WTC11 (cell line): ENCODE data around the gene TMIGD1. TPM values are rescaled to one million over a fixed set of nuclear protein-coding genes. Genes with fewer than 3 reads are reported as not detected.

ENCODE experiments used
- ATAC-seq: fragments of 200-7000 bp; cut with Tn5 transposase; 2 replicates; pipeline ENCODE4 v1.10.0; 2021; ENCODE audit warnings: mild to moderate bottlenecking, moderate library complexity
- CTCF ChIA-PET: fragments of 300-600 bp; sonication (Branson Sonifier 250); formaldehyde crosslinking; loops from one replicate; lab custom pipeline; 2021; ENCODE audit warnings: antibody characterized with exemption; lab: Charles Lee
- POLR2A ChIA-PET: fragments of 350-600 bp; sonication (Branson Sonifier 250); formaldehyde crosslinking; loops from one replicate; lab custom pipeline; 2021; ENCODE audit warnings: antibody characterized with exemption; lab: Charles Lee
- DNase-seq: peaks from one replicate; pipeline ENCODE4 v3.0.0; 2021; ENCODE audit warnings: low spot score
- H3K27ac Mint-ChIP-seq: 2 replicates; pipeline ENCODE4 v1.8.0; 2021; ENCODE audit warnings: mixed read lengths
- H3K27me3 Mint-ChIP-seq: 2 replicates; pipeline ENCODE4 v1.8.0; 2021; ENCODE audit warnings: low read depth, mild to moderate bottlenecking, moderate library complexity, mixed read lengths
- H3K36me3 Mint-ChIP-seq: 2 replicates; pipeline ENCODE4 v1.8.0; 2021; ENCODE audit warnings: mixed read lengths
- H3K4me1 Mint-ChIP-seq: 2 replicates; pipeline ENCODE4 v1.8.0; 2022; ENCODE audit warnings: mixed read lengths
- H3K4me3 Mint-ChIP-seq: 2 replicates; pipeline ENCODE4 v1.8.0; 2021; ENCODE audit warnings: mild to moderate bottlenecking, moderate library complexity, mixed read lengths
- H3K9me3 Mint-ChIP-seq: 2 replicates; pipeline ENCODE4 v1.8.0; 2021; ENCODE audit warnings: mixed read lengths
- CREM ChIP-seq: sonication (generic); formaldehyde crosslinking; IDR thresholded peaks from 2 replicates; pipeline ENCODE4 v1.8.1; 2022; ENCODE audit warnings: mild to moderate bottlenecking, missing genetic modification reagents, moderate library complexity
- ETV6 ChIP-seq: sonication (generic); formaldehyde crosslinking; IDR thresholded peaks from 2 replicates; pipeline ENCODE4 v1.8.1; 2022; ENCODE audit warnings: mild to moderate bottlenecking, missing genetic modification reagents
- FOXP1 ChIP-seq: sonication (generic); formaldehyde crosslinking; IDR thresholded peaks from 2 replicates; pipeline ENCODE4 v1.8.0; 2022; ENCODE audit warnings: missing genetic modification reagents, mild to moderate bottlenecking, moderate library complexity, borderline replicate concordance
- GABPB1 ChIP-seq: sonication (generic); formaldehyde crosslinking; IDR thresholded peaks from 2 replicates; pipeline ENCODE4 v1.8.1; 2023; ENCODE audit warnings: mild to moderate bottlenecking, missing genetic modification reagents
- HMGA2 ChIP-seq: fragments of 250-450 bp; sonication (Bioruptor Pico); IDR thresholded peaks from 2 replicates; pipeline ENCODE4 v1.4.0; 2021; ENCODE audit warnings: mild to moderate bottlenecking, moderate library complexity
- IRF2 ChIP-seq: sonication (generic); formaldehyde crosslinking; IDR thresholded peaks from 2 replicates; pipeline ENCODE4 v1.8.0; 2022; ENCODE audit warnings: low read depth, missing genetic modification reagents, borderline replicate concordance
- MXD4 ChIP-seq: fragments of 250-450 bp; sonication (Bioruptor Pico); IDR thresholded peaks from 2 replicates; pipeline ENCODE4 v1.8.0; 2021; ENCODE audit warnings: mild to moderate bottlenecking, moderate library complexity, borderline replicate concordance
- MYBL2 ChIP-seq: sonication (generic); formaldehyde crosslinking; IDR thresholded peaks from 2 replicates; pipeline ENCODE4 v1.8.1; 2023; ENCODE audit warnings: mild to moderate bottlenecking, moderate library complexity, missing genetic modification reagents
- NFATC4 ChIP-seq: fragments of 250-450 bp; sonication (Bioruptor Pico); IDR thresholded peaks from 2 replicates; pipeline ENCODE4 v1.9.0; 2021; ENCODE audit warnings: mild to moderate bottlenecking
- NFE2L1 ChIP-seq: sonication (generic); formaldehyde crosslinking; IDR thresholded peaks from 2 replicates; pipeline ENCODE4 v1.8.1; 2023; ENCODE audit warnings: missing genetic modification reagents
- RELA ChIP-seq: sonication (generic); formaldehyde crosslinking; IDR thresholded peaks from 2 replicates; pipeline ENCODE4 v1.8.1; 2022; ENCODE audit warnings: missing genetic modification reagents, mild to moderate bottlenecking, borderline replicate concordance
- RORB ChIP-seq: fragments of 250-450 bp; sonication (Bioruptor Pico); IDR thresholded peaks from 2 replicates; pipeline ENCODE4 v1.9.0; 2021; ENCODE audit warnings: mild to moderate bottlenecking
- TCF7 ChIP-seq: sonication (generic); formaldehyde crosslinking; IDR thresholded peaks from 2 replicates; pipeline ENCODE4 v1.8.0; 2022; ENCODE audit warnings: mild to moderate bottlenecking, low read depth, missing genetic modification reagents, moderate library complexity
- TP53 ChIP-seq: sonication (generic); formaldehyde crosslinking; IDR thresholded peaks from 2 replicates; pipeline ENCODE4 v1.8.1; 2023; ENCODE audit warnings: mild to moderate bottlenecking, missing genetic modification reagents
- ZBTB21 ChIP-seq: sonication (generic); formaldehyde crosslinking; IDR thresholded peaks from 2 replicates; pipeline ENCODE4 v1.8.1; 2023; ENCODE audit warnings: mild to moderate bottlenecking, missing genetic modification reagents, borderline replicate concordance
- ZNF138 ChIP-seq: sonication (generic); formaldehyde crosslinking; conservative IDR thresholded peaks from 2 replicates; pipeline ENCODE4 v1.8.1; 2022; ENCODE audit warnings: mild to moderate bottlenecking, moderate library complexity, missing genetic modification reagents
- ZNF396 ChIP-seq: fragments of 250-450 bp; sonication (Bioruptor Pico); IDR thresholded peaks from 2 replicates; pipeline ENCODE4 v1.8.0; 2021; ENCODE audit warnings: mild to moderate bottlenecking, moderate library complexity, borderline replicate concordance
- ZNF416 ChIP-seq: fragments of 250-450 bp; sonication (Bioruptor Pico); IDR thresholded peaks from 2 replicates; pipeline ENCODE4 v1.9.0; 2021; ENCODE audit warnings: mild to moderate bottlenecking, inconsistent platforms
- ZNF423 ChIP-seq: fragments of 250-450 bp; sonication (Bioruptor Pico); IDR thresholded peaks from 2 replicates; pipeline ENCODE4 v2.1.2; 2022; ENCODE audit warnings: mild to moderate bottlenecking, moderate library complexity
- total RNA-seq: library from RNA; stranded (reverse); gene quantifications from 3 replicates; pipeline ENCODE4 v1.2.3, GENCODE V29; 2021
- TF ChIP-seq, protein P1 (sequence below): sonication (generic); formaldehyde crosslinking; IDR thresholded peaks from 2 replicates; pipeline ENCODE4 v1.8.1; 2023; ENCODE audit warnings: mild to moderate bottlenecking, missing genetic modification reagents, moderate library complexity
- TF ChIP-seq, protein P2 (sequence below): sonication (generic); formaldehyde crosslinking; IDR thresholded peaks from 2 replicates; pipeline ENCODE4 v1.8.0; 2022; ENCODE audit warnings: mild to moderate bottlenecking, missing genetic modification reagents
- TF ChIP-seq, protein P3 (sequence below): sonication (generic); formaldehyde crosslinking; IDR thresholded peaks from 2 replicates; pipeline ENCODE4 v1.8.1; 2023; ENCODE audit warnings: mild to moderate bottlenecking, moderate library complexity, missing genetic modification reagents
- TF ChIP-seq, protein P4 (sequence below): fragments of 250-450 bp; sonication (Bioruptor Pico); IDR thresholded peaks from 2 replicates; pipeline ENCODE4 v1.9.0; 2021; ENCODE audit warnings: mild to moderate bottlenecking, borderline replicate concordance
- TF ChIP-seq, protein P5 (sequence below): fragments of 250-450 bp; sonication (Bioruptor Pico); IDR thresholded peaks from 2 replicates; pipeline ENCODE4 v1.8.0; 2021; ENCODE audit warnings: mild to moderate bottlenecking
- TF ChIP-seq, protein P6 (sequence below): sonication (generic); formaldehyde crosslinking; IDR thresholded peaks from 2 replicates; pipeline ENCODE4 v1.8.0; 2022; ENCODE audit warnings: mild to moderate bottlenecking, missing genetic modification reagents

Gene TMIGD1
- total RNA-seq, 1 experiment from 2014 or later: not detected

DNA sequence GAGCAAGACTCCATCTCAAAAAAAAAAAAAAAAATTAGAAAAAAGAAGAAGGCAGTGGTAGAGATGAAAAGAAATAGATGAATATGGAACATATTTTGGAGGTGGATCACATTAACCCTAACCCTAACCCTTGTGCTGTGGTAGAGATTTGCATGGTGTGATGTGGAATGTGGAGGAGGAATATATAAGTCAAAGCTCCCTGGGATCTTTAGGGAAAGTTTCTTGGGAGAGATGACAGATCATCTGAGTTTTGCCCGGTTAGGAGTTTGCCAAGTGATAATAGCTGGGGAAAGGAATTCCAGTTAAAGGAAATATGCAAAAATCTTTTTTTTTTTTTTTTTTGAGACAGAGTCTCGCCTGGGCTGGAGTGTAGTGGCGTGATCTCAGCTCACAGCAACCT lies 29.1 kb downstream of the TMIGD1 start (continued):
- TF ChIP-seq, protein P1, sequence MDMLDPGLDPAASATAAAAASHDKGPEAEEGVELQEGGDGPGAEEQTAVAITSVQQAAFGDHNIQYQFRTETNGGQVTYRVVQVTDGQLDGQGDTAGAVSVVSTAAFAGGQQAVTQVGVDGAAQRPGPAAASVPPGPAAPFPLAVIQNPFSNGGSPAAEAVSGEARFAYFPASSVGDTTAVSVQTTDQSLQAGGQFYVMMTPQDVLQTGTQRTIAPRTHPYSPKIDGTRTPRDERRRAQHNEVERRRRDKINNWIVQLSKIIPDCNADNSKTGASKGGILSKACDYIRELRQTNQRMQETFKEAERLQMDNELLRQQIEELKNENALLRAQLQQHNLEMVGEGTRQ (CRISPR knock-in tag): no peak
- no peak for TF ChIP-seq ZBTB21 (CRISPR knock-in tag)
- no peak for TF ChIP-seq IRF2
- TF ChIP-seq CREM (CRISPR knock-in tag): no peak
- no peak for TF ChIP-seq MYBL2 (CRISPR knock-in tag)
- no peak for TF ChIP-seq NFE2L1

- Mint-ChIP-seq H3K4me1 (no peaks in the 10 kb centered on the region), H3K27ac (no peak overlapping the region), H3K27me3 (no peaks in the 10 kb centered on the region), H3K9me3 (peaks cover 13% of the 10 kb centered on the region; the same call in 1 of the 2 replicates), H3K4me3 (no peak overlapping the region)
- CTCF ChIA-PET: interaction anchor here (1.9 kb wide), 1 partner anchor 198 kb away, joined by 4 read pairs; no protein-coding TSS in a partner anchor
- DNase-seq: no peak
- ATAC-seq: no peak
- no peak for TF ChIP-seq MXD4
- TF ChIP-seq, protein P2, sequence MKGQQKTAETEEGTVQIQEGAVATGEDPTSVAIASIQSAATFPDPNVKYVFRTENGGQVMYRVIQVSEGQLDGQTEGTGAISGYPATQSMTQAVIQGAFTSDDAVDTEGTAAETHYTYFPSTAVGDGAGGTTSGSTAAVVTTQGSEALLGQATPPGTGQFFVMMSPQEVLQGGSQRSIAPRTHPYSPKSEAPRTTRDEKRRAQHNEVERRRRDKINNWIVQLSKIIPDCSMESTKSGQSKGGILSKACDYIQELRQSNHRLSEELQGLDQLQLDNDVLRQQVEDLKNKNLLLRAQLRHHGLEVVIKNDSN (CRISPR knock-in tag): no peak
- TF ChIP-seq ZNF396 (CRISPR knock-in tag): no peak
- TF ChIP-seq, protein P3, sequence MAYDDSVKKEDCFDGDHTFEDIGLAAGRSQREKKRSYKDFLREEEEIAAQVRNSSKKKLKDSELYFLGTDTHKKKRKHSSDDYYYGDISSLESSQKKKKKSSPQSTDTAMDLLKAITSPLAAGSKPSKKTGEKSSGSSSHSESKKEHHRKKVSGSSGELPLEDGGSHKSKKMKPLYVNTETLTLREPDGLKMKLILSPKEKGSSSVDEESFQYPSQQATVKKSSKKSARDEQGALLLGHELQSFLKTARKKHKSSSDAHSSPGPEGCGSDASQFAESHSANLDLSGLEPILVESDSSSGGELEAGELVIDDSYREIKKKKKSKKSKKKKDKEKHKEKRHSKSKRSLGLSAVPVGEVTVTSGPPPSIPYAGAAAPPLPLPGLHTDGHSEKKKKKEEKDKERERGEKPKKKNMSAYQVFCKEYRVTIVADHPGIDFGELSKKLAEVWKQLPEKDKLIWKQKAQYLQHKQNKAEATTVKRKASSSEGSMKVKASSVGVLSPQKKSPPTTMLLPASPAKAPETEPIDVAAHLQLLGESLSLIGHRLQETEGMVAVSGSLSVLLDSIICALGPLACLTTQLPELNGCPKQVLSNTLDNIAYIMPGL (CRISPR knock-in tag): no peak
- TF ChIP-seq TCF7: no peak
- TF ChIP-seq TP53 (CRISPR knock-in tag): no peak
- TF ChIP-seq, protein P4, sequence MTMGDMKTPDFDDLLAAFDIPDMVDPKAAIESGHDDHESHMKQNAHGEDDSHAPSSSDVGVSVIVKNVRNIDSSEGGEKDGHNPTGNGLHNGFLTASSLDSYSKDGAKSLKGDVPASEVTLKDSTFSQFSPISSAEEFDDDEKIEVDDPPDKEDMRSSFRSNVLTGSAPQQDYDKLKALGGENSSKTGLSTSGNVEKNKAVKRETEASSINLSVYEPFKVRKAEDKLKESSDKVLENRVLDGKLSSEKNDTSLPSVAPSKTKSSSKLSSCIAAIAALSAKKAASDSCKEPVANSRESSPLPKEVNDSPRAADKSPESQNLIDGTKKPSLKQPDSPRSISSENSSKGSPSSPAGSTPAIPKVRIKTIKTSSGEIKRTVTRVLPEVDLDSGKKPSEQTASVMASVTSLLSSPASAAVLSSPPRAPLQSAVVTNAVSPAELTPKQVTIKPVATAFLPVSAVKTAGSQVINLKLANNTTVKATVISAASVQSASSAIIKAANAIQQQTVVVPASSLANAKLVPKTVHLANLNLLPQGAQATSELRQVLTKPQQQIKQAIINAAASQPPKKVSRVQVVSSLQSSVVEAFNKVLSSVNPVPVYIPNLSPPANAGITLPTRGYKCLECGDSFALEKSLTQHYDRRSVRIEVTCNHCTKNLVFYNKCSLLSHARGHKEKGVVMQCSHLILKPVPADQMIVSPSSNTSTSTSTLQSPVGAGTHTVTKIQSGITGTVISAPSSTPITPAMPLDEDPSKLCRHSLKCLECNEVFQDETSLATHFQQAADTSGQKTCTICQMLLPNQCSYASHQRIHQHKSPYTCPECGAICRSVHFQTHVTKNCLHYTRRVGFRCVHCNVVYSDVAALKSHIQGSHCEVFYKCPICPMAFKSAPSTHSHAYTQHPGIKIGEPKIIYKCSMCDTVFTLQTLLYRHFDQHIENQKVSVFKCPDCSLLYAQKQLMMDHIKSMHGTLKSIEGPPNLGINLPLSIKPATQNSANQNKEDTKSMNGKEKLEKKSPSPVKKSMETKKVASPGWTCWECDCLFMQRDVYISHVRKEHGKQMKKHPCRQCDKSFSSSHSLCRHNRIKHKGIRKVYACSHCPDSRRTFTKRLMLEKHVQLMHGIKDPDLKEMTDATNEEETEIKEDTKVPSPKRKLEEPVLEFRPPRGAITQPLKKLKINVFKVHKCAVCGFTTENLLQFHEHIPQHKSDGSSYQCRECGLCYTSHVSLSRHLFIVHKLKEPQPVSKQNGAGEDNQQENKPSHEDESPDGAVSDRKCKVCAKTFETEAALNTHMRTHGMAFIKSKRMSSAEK (CRISPR knock-in tag): no peak
- TF ChIP-seq ZNF423 (CRISPR knock-in tag): no peak
- TF ChIP-seq NFATC4 (CRISPR knock-in tag): no peak
- TF ChIP-seq RELA (CRISPR knock-in tag): no peak
- TF ChIP-seq, protein P5, sequence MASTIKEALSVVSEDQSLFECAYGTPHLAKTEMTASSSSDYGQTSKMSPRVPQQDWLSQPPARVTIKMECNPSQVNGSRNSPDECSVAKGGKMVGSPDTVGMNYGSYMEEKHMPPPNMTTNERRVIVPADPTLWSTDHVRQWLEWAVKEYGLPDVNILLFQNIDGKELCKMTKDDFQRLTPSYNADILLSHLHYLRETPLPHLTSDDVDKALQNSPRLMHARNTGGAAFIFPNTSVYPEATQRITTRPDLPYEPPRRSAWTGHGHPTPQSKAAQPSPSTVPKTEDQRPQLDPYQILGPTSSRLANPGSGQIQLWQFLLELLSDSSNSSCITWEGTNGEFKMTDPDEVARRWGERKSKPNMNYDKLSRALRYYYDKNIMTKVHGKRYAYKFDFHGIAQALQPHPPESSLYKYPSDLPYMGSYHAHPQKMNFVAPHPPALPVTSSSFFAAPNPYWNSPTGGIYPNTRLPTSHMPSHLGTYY (CRISPR knock-in tag): no peak
- no peak for TF ChIP-seq HMGA2
- no peak for TF ChIP-seq RORB (CRISPR knock-in tag)
- TF ChIP-seq ZNF138 (CRISPR knock-in tag): no peak
- TF ChIP-seq, protein P6, sequence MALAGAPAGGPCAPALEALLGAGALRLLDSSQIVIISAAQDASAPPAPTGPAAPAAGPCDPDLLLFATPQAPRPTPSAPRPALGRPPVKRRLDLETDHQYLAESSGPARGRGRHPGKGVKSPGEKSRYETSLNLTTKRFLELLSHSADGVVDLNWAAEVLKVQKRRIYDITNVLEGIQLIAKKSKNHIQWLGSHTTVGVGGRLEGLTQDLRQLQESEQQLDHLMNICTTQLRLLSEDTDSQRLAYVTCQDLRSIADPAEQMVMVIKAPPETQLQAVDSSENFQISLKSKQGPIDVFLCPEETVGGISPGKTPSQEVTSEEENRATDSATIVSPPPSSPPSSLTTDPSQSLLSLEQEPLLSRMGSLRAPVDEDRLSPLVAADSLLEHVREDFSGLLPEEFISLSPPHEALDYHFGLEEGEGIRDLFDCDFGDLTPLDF (CRISPR knock-in tag): no peak
- TF ChIP-seq FOXP1: no peak
- TF ChIP-seq ETV6 (CRISPR knock-in tag): no peak
- TF ChIP-seq GABPB1 (CRISPR knock-in tag): no peak
- TF ChIP-seq ZNF416: no peak
- TF ChIP-seq, all 79 proteins: peak for 0
- POLR2A ChIA-PET: no interaction called here
- H3K36me3 Mint-ChIP-seq: no peaks in the 10 kb centered on the region
Measured at GRCh38 chr17:30302241-30302640, 31.6 kb downstream of the TMIGD1 start.
